Stimulated activated CD4-positive, alpha-beta T cell treated with anti-CD3 and anti-CD28 coated beads, Interleukin-1b, Interleukin-23, amount 100 ng/mL, for 4 hours (primary cell): ENCODE measurements around the gene KDM4B.

ENCODE experiments used
- DNase-seq, 2 donors: peaks; one replicate each; pipeline ENCODE4 v3.0.0-alpha.2; 2020; ENCODE audit warnings: low read depth in 2 of 2

KDM4B gene

GRCh38 chr19:5134691-5135090, 165.8 kb downstream of the KDM4B start:
- no peak for DNase-seq

- DNase-seq, result no peak
These were observed 167.4 kb downstream of the KDM4B start for GRCh38 chr19:5136073-5136855.

- no peak for DNase-seq
These were observed 168.2 kb downstream of the KDM4B start for GRCh38 chr19:5137114-5137513.

GRCh38 chr19:5137571-5138124, 168.7 kb downstream of the KDM4B start:
- no peak for DNase-seq

GRCh38 chr19:5138606-5139582, 170.0 kb downstream of the KDM4B start:
- peak; percentile 30 to 34 for DNase-seq

GRCh38 chr19:5139583-5140325, 170.8 kb downstream of the KDM4B start:
- DNase-seq, result no peak

GRCh38 chr19:5141129-5141849, 172.4 kb downstream of the KDM4B start:
- DNase-seq, result no peak

GRCh38 chr19:5141850-5142724, 173.2 kb downstream of the KDM4B start:
- DNase-seq, result no peak

GRCh38 chr19:5142725-5143097, 173.8 kb downstream of the KDM4B start:
- no peak for DNase-seq

GRCh38 chr19:5143471-5144411, 174.8 kb downstream of the KDM4B start:
- no peak for DNase-seq

GRCh38 chr19:5144545-5145179, 175.7 kb downstream of the KDM4B start:
- no peak for DNase-seq

- no peak for DNase-seq
These were observed 176.9 kb downstream of the KDM4B start for GRCh38 chr19:5145521-5146511.

- DNase-seq, result no peak
These were observed 178.4 kb downstream of the KDM4B start for GRCh38 chr19:5147074-5147977.

GRCh38 chr19:5147978-5148793, 179.3 kb downstream of the KDM4B start:
- DNase-seq, result no peak

- DNase-seq, result no peak
These were observed 179.9 kb downstream of the KDM4B start for GRCh38 chr19:5148794-5149190.
